HG03442 (cell line): ENCODE data around the gene VTI1A.
A peak's percentile ranks its signal among the peaks of the same experiment; 100 is the strongest.
"Not testable (repeated sequence)": the region's sequence is repeated elsewhere in the genome, so short reads cannot be mapped to it uniquely, and the experiment has no call there.

Experiments
- ATAC-seq: cut with Tn5 transposase; IDR thresholded peaks from one replicate; pipeline ENCODE4 v1.9.1; 2021; ENCODE audit warnings: mild to moderate bottlenecking, moderate library complexity; ENCODE audit not compliant: unreplicated experiment

VTI1A gene

GRCh38 chr10:112448888-112449287, 1.9 kb downstream of the VTI1A start:
- no peak for ATAC-seq

GRCh38 chr10:112454910-112455779, 8.1 kb downstream of the VTI1A start:
- ATAC-seq, result no peak

- no peak for ATAC-seq
These were observed 9.5 kb downstream of the VTI1A start for GRCh38 chr10:112456533-112456932.

GRCh38 chr10:112460366-112460765, 13.4 kb downstream of the VTI1A start:
- ATAC-seq, result no peak

- ATAC-seq, result no peak
These were observed 14.2 kb downstream of the VTI1A start for GRCh38 chr10:112461029-112461887.

GRCh38 chr10:112464074-112464473, 17.1 kb downstream of the VTI1A start:
- ATAC-seq, result not testable (repeated sequence)

GRCh38 chr10:112465299-112465883, 18.4 kb downstream of the VTI1A start:
- ATAC-seq, result no peak

- no peak for ATAC-seq
These were observed 19.8 kb downstream of the VTI1A start for GRCh38 chr10:112466802-112467201.

- no peak for ATAC-seq
These were observed 20.6 kb downstream of the VTI1A start for GRCh38 chr10:112467541-112468075.

GRCh38 chr10:112471878-112472487, 25.0 kb downstream of the VTI1A start:
- peak; percentile 65 for ATAC-seq

- ATAC-seq, result no peak
These were observed 28.7 kb downstream of the VTI1A start for GRCh38 chr10:112475575-112476218.

- no peak for ATAC-seq
These were observed 34.6 kb downstream of the VTI1A start for GRCh38 chr10:112481602-112482001.

- ATAC-seq, result no peak
These were observed 37.4 kb downstream of the VTI1A start for GRCh38 chr10:112484399-112484798.

GRCh38 chr10:112487964-112488363, 40.9 kb downstream of the VTI1A start:
- no peak for ATAC-seq

- ATAC-seq, result no peak
These were observed 43.5 kb downstream of the VTI1A start for GRCh38 chr10:112490545-112490944.

- no peak for ATAC-seq
These were observed 44.1 kb downstream of the VTI1A start for GRCh38 chr10:112491144-112491543.

GRCh38 chr10:112492736-112493135, 45.7 kb downstream of the VTI1A start:
- ATAC-seq, result no peak

GRCh38 chr10:112497347-112497950, 50.4 kb downstream of the VTI1A start:
- no peak for ATAC-seq

- ATAC-seq, result no peak
These were observed 51.8 kb downstream of the VTI1A start for GRCh38 chr10:112498806-112499205.

- not testable (repeated sequence) for ATAC-seq
These were observed 53.0 kb downstream of the VTI1A start for GRCh38 chr10:112499985-112500384.
